Esophagus muscularis mucosa (tissue), 4 donors: Measurements from ENCODE around the gene HTT.

Experiments used
- CTCF ChIP-seq, 3 experiments: fragments of 200-600 bp in 2 of 3; fragments of 450-650 bp in 1 of 3; sonication (generic) in 2 of 3; IDR thresholded peaks; one replicate each; pipeline ENCODE4 v1.5.1; 2017 to 2019; ENCODE audit warnings: antibody characterized with exemption in 3 of 3, mild to moderate bottlenecking in 2 of 3, moderate library complexity in 1 of 3
- EP300 ChIP-seq: sonication (generic); formaldehyde crosslinking; IDR thresholded peaks from one replicate; pipeline ENCODE4 v1.6.1; 2017; ENCODE audit warnings: antibody characterized with exemption
- POLR2A ChIP-seq: fragments of 450-650 bp; IDR thresholded peaks from one replicate; pipeline ENCODE4 v1.6.1; 2017; ENCODE audit warnings: antibody characterized with exemption, moderate library complexity, mild to moderate bottlenecking, low read depth

GRCh38 chr4:3237266-3237665 lies 162.8 kb downstream of the HTT start:
- TF ChIP-seq CTCF (IDR thresholded peaks at IDR 0.05): no peak
- no peak for TF ChIP-seq POLR2A
- no peak for TF ChIP-seq EP300
